Loucy (cell line): ENCODE data around the gene RASD1.

Experiments
- H2AFZ ChIP-seq: fragments of 200-600 bp; sonication (generic); 2 replicates; pipeline ENCODE4 v1.6.0; 2016; ENCODE audit warnings: antibody characterized with exemption, mild to moderate bottlenecking, low read length, moderate library complexity
- H3F3A ChIP-seq: fragments of 200-600 bp; 2 replicates; pipeline ENCODE4 v1.6.0; 2016; ENCODE audit warnings: antibody characterized with exemption, low read depth, mild to moderate bottlenecking
- H3K27me3 ChIP-seq: fragments of 200-600 bp; sonication (generic); 2 replicates; pipeline ENCODE4 v1.6.1; 2014; ENCODE audit warnings: low read length, mild to moderate bottlenecking; ENCODE audit not compliant: insufficient read depth, poor library complexity, severe bottlenecking
- H3K36me3 ChIP-seq: fragments of 200-600 bp; sonication (generic); 2 replicates; pipeline ENCODE4 v1.6.1; 2016; ENCODE audit warnings: low read length; ENCODE audit not compliant: insufficient read depth
- H3K4me1 ChIP-seq: fragments of 200-600 bp; sonication (generic); 2 replicates; pipeline ENCODE4 v1.5.1; 2014; ENCODE audit warnings: low read length, mild to moderate bottlenecking; ENCODE audit not compliant: insufficient read depth, poor library complexity, severe bottlenecking
- H3K4me2 ChIP-seq: fragments of 200-600 bp; sonication (generic); 2 replicates; pipeline ENCODE4 v1.6.0; 2014; ENCODE audit warnings: antibody characterized with exemption, low read length, low read depth, mild to moderate bottlenecking; ENCODE audit not compliant: poor library complexity, severe bottlenecking
- H3K4me3 ChIP-seq: fragments of 200-600 bp; sonication (generic); 2 replicates; pipeline ENCODE4 v1.5.1; 2014; ENCODE audit warnings: low read length, mild to moderate bottlenecking, mixed read lengths; ENCODE audit not compliant: poor library complexity, severe bottlenecking
- H3K79me2 ChIP-seq: fragments of 200-600 bp; sonication (generic); 2 replicates; pipeline ENCODE4 v1.6.1; 2014; ENCODE audit warnings: low read length; ENCODE audit not compliant: insufficient read depth
- H3K9ac ChIP-seq: fragments of 200-600 bp; sonication (generic); 2 replicates; pipeline ENCODE4 v1.6.0; 2014; ENCODE audit warnings: mild to moderate bottlenecking, low read depth, low read length, moderate library complexity; ENCODE audit not compliant: poor library complexity, severe bottlenecking
- H3K9me2 ChIP-seq: fragments of 200-600 bp; sonication (generic); replicated peaks from 2 replicates; pipeline ENCODE4 v1.6.1; 2016; ENCODE audit warnings: low read depth, low read length, mixed read lengths
- H3K9me3 ChIP-seq: fragments of 200-600 bp; sonication (generic); 2 replicates; pipeline ENCODE4 v1.6.1; 2014; ENCODE audit warnings: mild to moderate bottlenecking, antibody characterized with exemption, low read length, low read depth; ENCODE audit not compliant: insufficient read depth
- H4K20me1 ChIP-seq: fragments of 200-600 bp; sonication (generic); 2 replicates; pipeline ENCODE4 v1.6.0; 2014; ENCODE audit warnings: antibody characterized with exemption, low read length, mild to moderate bottlenecking; ENCODE audit not compliant: insufficient read depth, poor library complexity, severe bottlenecking
- EZH2phosphoT487 ChIP-seq: fragments of 200-600 bp; IDR thresholded peaks from 2 replicates; pipeline ENCODE4 v1.6.1; 2018; ENCODE audit warnings: antibody characterized with exemption, mild to moderate bottlenecking, moderate library complexity, borderline replicate concordance
- TF ChIP-seq, protein P1 (sequence below): fragments of 200-600 bp; sonication (generic); conservative IDR thresholded peaks from 2 replicates; pipeline ENCODE4 v1.5.1; 2014; ENCODE audit warnings: mild to moderate bottlenecking, antibody characterized with exemption, low read length

Gene RASD1

DNA sequence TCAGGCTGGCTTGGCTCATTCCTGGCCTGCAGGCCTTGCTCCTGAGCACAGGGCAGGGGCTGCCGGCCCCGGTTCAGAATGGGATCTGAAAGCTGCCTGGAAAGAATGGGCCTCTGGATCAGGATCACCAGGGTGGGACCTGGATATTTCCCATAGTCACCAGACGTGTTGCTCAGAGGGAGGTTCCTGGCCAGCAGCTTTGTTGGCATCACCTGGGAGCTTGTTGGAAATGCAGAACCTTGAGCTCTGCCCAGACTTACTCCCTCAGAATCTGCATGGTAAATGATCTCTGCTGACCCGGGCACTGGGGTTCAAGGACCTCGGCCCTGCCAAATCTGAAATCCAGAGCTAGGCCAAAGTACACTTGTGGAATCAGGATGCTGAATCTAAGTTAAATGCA lies 48.9 kb downstream of the RASD1 start:
- Histone ChIP-seq H3K27me3 (no peaks in the 10 kb centered on the region), H3K9ac (no peak overlapping the region), H3K79me2 (no peaks in the 10 kb centered on the region), H3K4me2 (no peak overlapping the region), H2AFZ (no peak overlapping the region), H3F3A (no peaks in the 10 kb centered on the region), H4K20me1 (no peaks in the 10 kb centered on the region), H3K4me1 (peaks cover 10% of the 10 kb centered on the region), H3K9me2 (no peaks in the 10 kb centered on the region), H3K36me3 (no peaks in the 10 kb centered on the region), H3K9me3 (no peaks in the 10 kb centered on the region), H3K4me3 (no peak overlapping the region)
- no peak for TF ChIP-seq EZH2phosphoT487
- TF ChIP-seq, protein P1, sequence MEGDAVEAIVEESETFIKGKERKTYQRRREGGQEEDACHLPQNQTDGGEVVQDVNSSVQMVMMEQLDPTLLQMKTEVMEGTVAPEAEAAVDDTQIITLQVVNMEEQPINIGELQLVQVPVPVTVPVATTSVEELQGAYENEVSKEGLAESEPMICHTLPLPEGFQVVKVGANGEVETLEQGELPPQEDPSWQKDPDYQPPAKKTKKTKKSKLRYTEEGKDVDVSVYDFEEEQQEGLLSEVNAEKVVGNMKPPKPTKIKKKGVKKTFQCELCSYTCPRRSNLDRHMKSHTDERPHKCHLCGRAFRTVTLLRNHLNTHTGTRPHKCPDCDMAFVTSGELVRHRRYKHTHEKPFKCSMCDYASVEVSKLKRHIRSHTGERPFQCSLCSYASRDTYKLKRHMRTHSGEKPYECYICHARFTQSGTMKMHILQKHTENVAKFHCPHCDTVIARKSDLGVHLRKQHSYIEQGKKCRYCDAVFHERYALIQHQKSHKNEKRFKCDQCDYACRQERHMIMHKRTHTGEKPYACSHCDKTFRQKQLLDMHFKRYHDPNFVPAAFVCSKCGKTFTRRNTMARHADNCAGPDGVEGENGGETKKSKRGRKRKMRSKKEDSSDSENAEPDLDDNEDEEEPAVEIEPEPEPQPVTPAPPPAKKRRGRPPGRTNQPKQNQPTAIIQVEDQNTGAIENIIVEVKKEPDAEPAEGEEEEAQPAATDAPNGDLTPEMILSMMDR, result no peak

DNA sequence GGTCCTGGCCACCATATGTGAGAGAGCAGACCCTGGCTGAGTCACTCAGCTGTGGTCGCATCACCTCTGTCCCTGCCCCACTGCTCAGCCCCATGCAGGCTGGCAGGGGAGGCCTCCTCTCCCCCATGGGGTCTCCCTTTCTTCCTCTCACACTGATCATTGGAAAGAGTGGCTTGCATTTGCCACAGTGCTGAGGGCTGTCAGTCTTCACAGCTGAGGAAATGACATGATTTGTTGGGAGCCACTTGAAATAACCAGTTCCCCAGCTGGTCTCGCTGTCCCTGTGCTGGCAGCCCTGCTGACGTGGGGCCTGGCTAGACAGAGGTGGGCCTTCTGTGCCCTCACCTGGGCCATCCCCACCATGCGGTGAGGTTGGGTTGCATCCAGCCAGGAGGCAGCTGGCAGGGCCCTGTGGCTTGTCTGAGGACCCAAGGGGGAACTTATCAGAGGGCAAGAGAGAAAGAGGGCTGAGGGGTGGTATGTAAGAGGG lies 49.5 kb downstream of the RASD1 start:
- TF ChIP-seq, protein P1, result no peak
- no peak for TF ChIP-seq EZH2phosphoT487
- Histone ChIP-seq H2AFZ (no peak overlapping the region), H3K4me2 (no peak overlapping the region), H3F3A (no peaks in the 10 kb centered on the region), H3K79me2 (no peaks in the 10 kb centered on the region), H3K27me3 (no peaks in the 10 kb centered on the region), H3K4me1 (peaks cover 10% of the 10 kb centered on the region), H3K4me3 (no peak overlapping the region), H3K9ac (no peak overlapping the region), H4K20me1 (no peaks in the 10 kb centered on the region), H3K36me3 (no peaks in the 10 kb centered on the region), H3K9me2 (no peaks in the 10 kb centered on the region), H3K9me3 (no peaks in the 10 kb centered on the region)

DNA sequence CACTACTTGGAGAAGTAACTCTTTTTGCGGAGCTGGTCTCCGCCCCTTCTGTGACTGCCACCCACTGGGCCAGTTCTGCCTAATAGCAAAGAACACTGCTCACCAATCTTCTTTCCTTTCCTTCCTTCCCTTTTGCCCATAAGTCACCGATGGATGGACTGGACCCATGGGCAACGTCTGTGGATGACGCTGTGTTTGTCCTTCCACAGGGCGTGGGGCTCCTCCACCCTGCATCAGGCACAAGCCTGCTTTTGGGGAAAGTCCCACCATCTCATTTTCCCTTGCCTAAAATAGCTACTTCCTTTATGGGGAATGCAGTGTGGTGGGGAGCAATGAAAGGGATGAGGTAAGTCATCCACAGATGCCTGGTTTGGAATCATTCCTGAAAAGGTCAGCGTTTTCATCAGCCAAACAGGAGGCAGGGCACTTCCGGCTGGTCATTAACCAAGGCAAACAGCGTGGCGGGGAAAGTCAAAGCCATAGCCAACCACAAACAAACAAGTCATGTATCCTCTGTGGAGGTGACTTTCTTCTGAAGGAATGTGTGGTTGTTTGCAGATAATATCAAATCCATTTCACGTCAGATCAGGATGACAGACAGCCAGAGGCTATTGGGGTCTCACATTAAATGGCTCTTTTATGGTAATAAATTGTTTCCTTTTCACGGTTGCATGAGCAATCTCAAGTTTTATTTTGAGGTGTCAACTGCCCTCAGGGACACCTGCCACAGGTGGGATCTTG lies 50.1 kb downstream of the RASD1 start:
- no peaks in the 10 kb centered on the region for H3K27me3 ChIP-seq
- H3K9me2 ChIP-seq, result no peaks in the 10 kb centered on the region
- no peaks in the 10 kb centered on the region for H3F3A ChIP-seq
- H3K4me1 ChIP-seq, result peaks cover 10% of the 10 kb centered on the region
- no peak overlapping the region for H3K4me2 ChIP-seq
- no peaks in the 10 kb centered on the region for H3K79me2 ChIP-seq
- H3K9ac ChIP-seq, result no peak overlapping the region
- TF ChIP-seq, protein P1, result no peak
- TF ChIP-seq EZH2phosphoT487, result no peak
- no peaks in the 10 kb centered on the region for H4K20me1 ChIP-seq
- no peak overlapping the region for H3K4me3 ChIP-seq
- no peaks in the 10 kb centered on the region for H3K36me3 ChIP-seq
- no peak overlapping the region for H2AFZ ChIP-seq
- no peaks in the 10 kb centered on the region for H3K9me3 ChIP-seq
